Superior temporal gyrus (tissue), 1 donor: Measurements from ENCODE around the gene CORO1C.
A peak's percentile ranks its signal among the peaks of the same experiment; 100 is the strongest.

Source experiments
- DNase-seq: peaks from one replicate; pipeline ENCODE4 v3.0.0-alpha.2; 2016; ENCODE audit errors: extremely low spot score

The CORO1C gene

GRCh38 chr12:108647585-108648287 is 83.6 kb downstream of the CORO1C start:
- no peak for DNase-seq

DNA sequence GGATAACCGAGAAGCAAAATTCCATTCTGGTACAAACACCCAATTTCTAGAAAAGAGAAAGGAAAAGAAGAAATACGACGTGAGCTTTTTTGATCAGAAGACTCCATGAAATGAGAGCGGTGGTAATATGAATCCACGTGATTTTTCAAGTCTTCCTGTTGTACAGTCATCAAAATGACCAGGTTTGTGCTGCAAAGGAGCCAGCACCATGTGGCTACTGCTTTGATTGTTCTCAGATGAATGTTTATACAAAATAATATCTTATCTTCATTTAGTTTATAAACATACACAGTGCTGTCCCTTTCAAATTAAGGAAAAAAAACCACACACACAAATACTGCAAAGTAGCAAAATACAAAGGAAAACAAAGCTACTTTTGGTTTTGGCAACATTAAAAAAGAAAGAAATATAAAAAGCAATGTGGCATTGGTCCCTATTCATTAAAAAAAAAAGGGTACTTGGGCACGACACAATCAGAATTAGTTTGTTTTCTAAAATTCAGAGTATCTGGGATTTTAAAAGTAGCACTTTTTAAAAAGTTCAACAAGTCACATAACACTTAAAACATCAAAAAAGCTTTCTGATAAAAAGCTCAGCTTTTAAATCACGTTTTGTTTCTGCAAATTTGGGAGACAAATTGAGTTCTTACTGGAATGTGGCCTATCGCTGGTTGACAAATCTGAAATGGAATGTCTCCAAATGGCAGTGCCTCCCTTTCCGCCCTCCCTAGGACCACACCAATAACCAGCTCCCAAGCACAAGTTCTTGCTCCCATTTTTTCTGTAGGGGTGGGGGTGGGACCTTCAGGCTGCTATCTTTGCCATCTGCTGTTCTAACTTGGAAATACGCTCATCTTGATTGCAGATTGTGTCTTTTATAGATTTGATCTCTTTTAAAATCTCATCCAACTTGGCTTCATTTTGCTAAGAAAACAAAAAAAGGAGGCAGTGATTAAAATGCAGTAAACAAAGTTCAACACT is 84.4 kb downstream of the CORO1C start:
- DNase-seq, result no peak

- no peak for DNase-seq
Observed at GRCh38 chr12:108645686-108646599, 85.4 kb downstream of the CORO1C start.

DNA sequence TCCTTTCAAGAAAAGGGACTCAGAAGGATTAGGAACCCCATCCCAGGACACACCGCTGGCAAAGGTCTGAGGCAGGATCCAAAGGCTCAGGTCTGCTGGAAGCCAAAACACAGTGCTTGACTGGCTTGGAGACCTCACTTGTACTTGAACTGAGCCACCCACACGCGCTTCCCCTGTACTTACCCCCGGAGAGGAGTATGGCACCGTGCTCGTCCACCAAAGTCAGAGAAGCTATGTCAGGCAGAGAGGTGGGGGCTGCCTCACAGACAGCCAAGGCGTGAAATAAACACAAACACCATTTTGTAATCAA is 86.6 kb downstream of the CORO1C start:
- DNase-seq, result no peak

GRCh38 chr12:108643941-108644810 is 87.1 kb downstream of the CORO1C start:
- no peak for DNase-seq

- DNase-seq, result no peak
Observed at GRCh38 chr12:108642899-108643654, 88.2 kb downstream of the CORO1C start.

GRCh38 chr12:108642269-108642870 is 88.9 kb downstream of the CORO1C start:
- no peak for DNase-seq

DNA sequence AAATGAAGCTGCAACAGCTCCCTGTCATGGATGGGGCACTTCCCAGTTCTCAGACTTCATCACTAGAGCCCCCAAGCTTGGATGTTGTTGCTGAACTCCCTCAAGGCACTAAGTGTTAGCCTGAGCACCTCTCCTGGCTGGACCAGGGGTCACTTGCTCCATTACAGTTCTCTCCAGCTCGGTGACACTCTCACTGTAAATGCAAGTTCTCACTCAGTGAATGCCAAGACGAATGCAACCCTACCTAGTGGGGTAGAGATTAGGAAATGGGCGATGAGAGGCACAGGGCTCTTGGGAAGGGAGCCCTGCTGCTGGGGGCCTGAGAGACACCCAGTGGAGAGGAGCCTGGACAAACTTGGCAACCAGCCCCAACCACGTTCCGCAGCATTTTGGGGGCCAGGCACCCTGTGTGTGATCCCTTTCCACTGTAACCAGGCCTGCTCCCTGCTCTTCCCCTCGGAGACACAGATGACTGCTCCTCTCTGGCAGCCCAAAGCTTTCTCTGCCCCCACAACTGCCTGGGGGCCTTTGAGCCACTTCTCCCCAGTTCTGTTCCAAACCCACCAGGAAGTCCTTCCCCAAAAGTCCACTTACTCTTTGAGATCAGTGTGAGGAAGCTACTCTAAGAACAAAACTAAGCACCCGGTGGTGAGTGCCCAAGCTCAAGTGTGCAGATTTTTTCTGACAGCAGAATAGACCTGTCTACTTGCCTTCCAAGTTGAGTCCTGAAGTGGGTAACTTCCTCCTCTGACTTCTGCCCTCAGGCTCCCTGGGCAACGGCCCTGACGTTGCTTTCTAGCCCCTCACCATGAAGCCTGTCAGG is 89.7 kb downstream of the CORO1C start:
- no peak for DNase-seq

DNA sequence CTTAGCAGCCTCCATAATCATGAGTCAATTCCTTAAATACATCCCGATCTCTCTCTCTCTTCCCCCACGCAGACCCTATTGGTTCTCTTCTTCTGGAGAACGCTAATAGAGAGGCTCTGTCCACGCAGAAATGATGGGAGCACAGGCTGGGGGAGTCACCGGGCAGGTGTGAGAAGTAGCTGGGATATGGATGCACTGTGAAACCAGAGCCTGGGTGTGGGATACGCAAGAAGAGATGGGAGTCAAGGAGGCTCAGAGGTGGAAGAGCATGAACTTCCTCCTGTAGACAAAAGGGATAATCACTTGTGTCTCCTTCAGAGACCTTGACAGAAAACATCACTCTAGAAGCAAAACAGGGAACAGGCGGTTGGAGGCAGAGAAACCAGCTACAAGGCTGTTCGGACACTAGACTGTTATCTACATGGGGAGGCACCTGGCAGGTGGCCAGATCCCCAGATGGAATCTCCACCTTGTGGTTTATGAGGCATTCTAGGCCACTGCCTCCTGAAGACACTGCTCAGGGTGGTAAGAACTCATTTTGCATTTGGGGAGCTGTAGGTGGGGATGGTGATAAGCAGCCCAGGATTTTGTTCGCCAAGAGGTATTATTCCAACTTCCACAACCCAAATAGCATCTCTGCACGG is 90.4 kb downstream of the CORO1C start:
- DNase-seq, result no peak

- no peak for DNase-seq
Observed at GRCh38 chr12:108638997-108639822, 92.1 kb downstream of the CORO1C start.

DNA sequence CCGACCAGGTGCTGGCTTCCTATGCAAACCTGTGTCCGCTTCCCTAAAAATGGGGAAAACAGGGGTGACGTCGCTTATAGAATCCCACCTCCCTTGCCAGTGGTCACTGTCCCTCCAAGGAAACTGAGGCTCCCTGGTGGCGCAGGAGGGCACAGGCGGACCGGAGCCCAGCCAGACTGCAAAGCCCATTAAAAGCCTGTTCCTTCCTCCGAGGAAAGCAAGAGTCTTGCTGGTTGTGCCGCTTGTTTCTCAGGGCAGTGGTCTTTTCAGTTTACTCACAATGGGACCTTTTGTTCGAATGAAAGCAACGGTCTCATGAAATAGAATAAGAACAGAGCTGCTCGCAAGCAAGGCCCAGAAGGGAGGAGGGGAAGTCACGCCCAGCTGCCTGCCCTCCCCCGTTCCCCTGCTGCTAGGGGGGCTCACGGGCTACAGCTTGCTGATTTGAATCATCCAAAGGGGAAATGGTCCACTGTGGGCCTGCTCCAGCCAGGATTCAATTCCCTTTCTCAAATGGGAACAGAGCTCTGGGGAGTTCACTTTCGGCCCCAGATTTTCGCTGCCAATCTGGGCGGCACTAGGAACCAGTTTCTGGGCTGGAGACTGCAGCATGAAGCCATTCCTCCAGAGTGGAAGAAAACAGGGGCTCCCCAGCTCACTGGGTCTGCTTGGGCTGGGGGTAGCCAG is 93.0 kb downstream of the CORO1C start:
- peak; percentile 81 for DNase-seq

DNA sequence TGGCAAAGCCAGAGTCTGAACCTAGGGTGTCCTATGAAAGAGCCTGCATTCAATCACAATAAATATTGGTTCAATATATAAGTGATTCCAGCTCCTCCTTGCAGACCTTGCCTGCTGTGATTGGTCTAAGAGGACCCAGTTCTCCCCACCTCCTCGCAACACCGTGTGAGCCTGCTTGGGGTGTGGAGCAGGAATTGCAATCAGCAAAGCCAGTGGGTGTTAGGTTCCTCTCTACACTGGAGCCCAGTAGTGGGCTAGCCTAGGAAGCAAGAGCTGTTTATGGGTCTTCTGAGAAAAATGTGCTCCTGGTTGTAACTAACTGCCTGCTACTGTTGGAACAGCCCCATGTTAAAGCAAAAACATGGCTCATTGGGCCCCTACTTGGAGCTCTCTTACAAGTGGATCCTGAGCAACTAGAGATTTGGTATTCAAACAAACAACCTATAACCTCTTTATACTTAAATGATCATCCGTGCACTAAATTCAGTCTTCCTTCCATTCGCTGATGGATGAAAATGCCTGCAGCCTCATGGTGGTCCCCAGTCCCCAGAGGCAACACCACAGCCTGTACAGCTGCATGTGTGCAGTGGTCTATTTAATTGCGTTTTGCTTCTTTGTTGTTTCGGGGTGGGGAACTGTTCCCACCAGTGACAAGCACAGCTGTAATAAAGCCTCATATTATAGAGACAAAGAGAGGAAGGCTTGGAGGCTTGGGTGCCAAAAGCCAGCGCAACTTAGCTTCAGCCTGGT is 93.9 kb downstream of the CORO1C start:
- DNase-seq, result no peak

DNA sequence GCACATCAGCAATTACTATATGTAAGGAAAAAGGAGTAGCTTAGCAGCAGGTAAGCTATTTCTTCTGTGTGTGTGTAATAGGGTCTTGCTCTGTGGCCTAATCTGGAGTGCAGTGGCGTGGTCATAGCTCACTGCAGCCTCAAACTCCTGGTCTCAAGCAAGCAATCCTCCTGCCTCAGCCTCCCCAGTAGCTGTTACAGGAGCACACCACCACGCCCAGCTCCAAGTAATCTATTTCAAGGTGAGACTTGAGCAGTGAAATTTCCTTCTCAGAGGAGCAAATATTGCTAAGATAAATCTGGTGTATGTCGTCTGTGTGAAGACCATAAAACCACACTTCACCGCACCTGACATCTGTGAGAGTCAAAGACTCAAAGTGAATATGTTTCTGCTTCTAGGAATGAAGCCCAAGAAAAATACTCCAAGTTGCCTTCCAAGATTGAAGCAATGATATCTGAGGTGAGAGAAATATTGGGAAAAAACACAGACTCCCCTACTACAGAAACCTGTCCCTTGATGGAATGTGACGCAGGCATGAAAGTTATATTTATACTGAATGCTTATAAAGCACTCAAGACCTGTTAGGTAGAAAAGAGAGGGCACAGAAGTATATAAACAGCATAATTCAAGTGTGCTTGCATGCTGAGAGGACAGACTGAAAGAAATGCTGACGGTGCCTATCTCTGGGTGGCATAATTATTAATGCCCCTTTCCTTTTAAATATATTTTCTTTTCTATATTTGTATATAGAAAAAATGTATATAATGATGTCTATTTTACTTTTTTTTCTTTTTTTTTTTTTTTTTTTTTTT is 95.1 kb downstream of the CORO1C start:
- DNase-seq, result no peak

- DNase-seq, result no peak
Observed at GRCh38 chr12:108635201-108635996, 95.9 kb downstream of the CORO1C start.

DNA sequence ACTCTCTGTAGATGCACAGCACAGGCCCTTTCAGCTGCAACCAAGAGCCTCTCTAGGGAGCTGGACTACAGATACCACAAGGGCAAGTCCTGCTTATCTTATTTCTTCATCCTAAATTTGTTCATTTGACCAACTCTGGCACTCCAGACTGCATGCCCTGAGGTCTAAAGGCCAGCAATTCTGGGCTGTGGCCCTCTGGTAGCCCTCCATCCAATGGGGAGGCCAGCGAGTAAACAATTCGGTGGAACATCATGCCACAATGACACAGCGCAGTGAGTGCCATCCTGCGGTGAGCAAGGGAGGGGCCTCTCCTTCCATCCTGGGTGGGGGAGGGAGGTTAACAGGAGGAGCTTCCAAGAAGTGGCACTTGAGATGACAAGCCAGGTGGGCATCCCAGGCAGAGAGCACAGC is 97.0 kb downstream of the CORO1C start:
- DNase-seq, result no peak
